Measurements from ENCODE around the gene ALOX5. TPM values are rescaled to one million over a fixed set of nuclear protein-coding genes. Genes with fewer than 3 reads are reported as not detected.

The ALOX5 gene
- total RNA-seq, 4 donors from 2014 or later, result 13.7 to 46.4 (median 17.9) TPM

GRCh38 chr10:45428611-45429510, 54.8 kb downstream of the ALOX5 start:
- no peak for ATAC-seq
- no peak overlapping the region for H3K4me3 ChIP-seq
- H3K27ac ChIP-seq, result no peak overlapping the region
- no peaks in the 10 kb centered on the region for H3K9me3 ChIP-seq
- no peaks in the 10 kb centered on the region for H3K36me3 ChIP-seq
- peaks cover 32% of the 10 kb centered on the region for H3K27me3 ChIP-seq
- peaks cover 0 to 17% (median 0%) of the 10 kb centered on the region in 3 donors for H3K4me1 ChIP-seq
- TF ChIP-seq POLR2A (IDR thresholded peaks at IDR 0.05), result no peak
- no peak for TF ChIP-seq POLR2AphosphoS5 (IDR thresholded peaks at IDR 0.05)
- no peak for TF ChIP-seq CTCF (IDR thresholded peaks at IDR 0.05)
- TF ChIP-seq EP300 (IDR thresholded peaks at IDR 0.05), result no peak
- 87 to 95% methylated on average over 3 to 4 of the region's 10 CpGs for WGBS, 2 donors (ENCODE audit: low coverage in 1 of 2)

- Histone ChIP-seq H3K4me3 (no peak overlapping the region), H3K4me1 (peaks cover 0 to 17% (median 0%) of the 10 kb centered on the region in 3 donors), H3K36me3 (no peaks in the 10 kb centered on the region), H3K27ac (no peak overlapping the region), H3K9me3 (no peaks in the 10 kb centered on the region), H3K27me3 (peaks cover 32% of the 10 kb centered on the region)
- ATAC-seq, result no peak
- no CpG with 5 or more reads among the region's 2 CpGs for WGBS, 2 donors (ENCODE audit: low coverage in 1 of 2)
- TF ChIP-seq POLR2A (IDR thresholded peaks at IDR 0.05) (no peak), CTCF (IDR thresholded peaks at IDR 0.05) (no peak), EP300 (IDR thresholded peaks at IDR 0.05) (no peak), POLR2AphosphoS5 (IDR thresholded peaks at IDR 0.05) (no peak)
Measured at GRCh38 chr10:45429790-45430189, 55.8 kb downstream of the ALOX5 start.

- H3K27me3 ChIP-seq, result peaks cover 29% of the 10 kb centered on the region
- ATAC-seq, result no peak
- no peak overlapping the region for H3K27ac ChIP-seq
- H3K4me3 ChIP-seq, result no peak overlapping the region
- TF ChIP-seq EP300 (IDR thresholded peaks at IDR 0.05) (no peak), POLR2A (IDR thresholded peaks at IDR 0.05) (no peak), POLR2AphosphoS5 (IDR thresholded peaks at IDR 0.05) (no peak), CTCF (IDR thresholded peaks at IDR 0.05) (no peak)
- H3K9me3 ChIP-seq, result no peaks in the 10 kb centered on the region
- H3K36me3 ChIP-seq, result no peaks in the 10 kb centered on the region
- WGBS, 2 donors (ENCODE audit: low coverage in 1 of 2), result 73 to 88% methylated on average over 2 of the region's 2 CpGs
- H3K4me1 ChIP-seq, result peaks cover 0 to 12% (median 0%) of the 10 kb centered on the region in 3 donors
Measured at GRCh38 chr10:45432113-45432512, 58.1 kb downstream of the ALOX5 start.

GRCh38 chr10:45432700-45433472, 58.9 kb downstream of the ALOX5 start:
- peaks cover 0 to 6% (median 0%) of the 10 kb centered on the region in 3 donors for H3K4me1 ChIP-seq
- no peaks in the 10 kb centered on the region for H3K36me3 ChIP-seq
- peaks cover 21% of the 10 kb centered on the region for H3K27me3 ChIP-seq
- TF ChIP-seq EP300 (IDR thresholded peaks at IDR 0.05), result no peak
- no peak for TF ChIP-seq CTCF (IDR thresholded peaks at IDR 0.05)
- TF ChIP-seq POLR2AphosphoS5 (IDR thresholded peaks at IDR 0.05), result no peak
- 79 to 83% methylated on average over 10 to 11 of the region's 15 CpGs for WGBS, 2 donors (ENCODE audit: low coverage in 1 of 2)
- ATAC-seq, result no peak
- no peak overlapping the region for H3K27ac ChIP-seq
- no peaks in the 10 kb centered on the region for H3K9me3 ChIP-seq
- no peak overlapping the region for H3K4me3 ChIP-seq
